ENCODE data around the gene RIOK2. TPM values are rescaled to one million over a fixed set of nuclear protein-coding genes. Genes with fewer than 3 reads are reported as not detected.

Gene RIOK2
- total RNA-seq, 1 donor from 2014 or later: 25.8 TPM

- Mint-ChIP-seq H3K4me1 (ENCODE audit: low read depth) (no peaks in the 10 kb centered on the region), H3K27ac (no peak overlapping the region), H3K36me3 (ENCODE audit: insufficient read depth) (no peaks in the 10 kb centered on the region), H3K27me3 (peaks cover 3% of the 10 kb centered on the region), H3K9me3 (ENCODE audit: low read depth) (no peaks in the 10 kb centered on the region), H3K4me3 (ENCODE audit: low read depth) (no peak overlapping the region)
- no peak for TF ChIP-seq CTCF (IDR thresholded peaks at IDR 0.05; ENCODE audit: unreplicated experiment)
- DNase-seq (ENCODE audit: low spot score, unreplicated experiment): no peak
These were observed 64.0 kb downstream of the RIOK2 start for GRCh38 chr5:97119007-97119390.

GRCh38 chr5:97118261-97119006 is 64.6 kb downstream of the RIOK2 start:
- peaks cover under 1% of the 10 kb centered on the region for H3K27me3 Mint-ChIP-seq
- H3K9me3 Mint-ChIP-seq (ENCODE audit: low read depth): no peaks in the 10 kb centered on the region
- no peaks in the 10 kb centered on the region for H3K4me1 Mint-ChIP-seq (ENCODE audit: low read depth)
- H3K27ac Mint-ChIP-seq: no peak overlapping the region
- TF ChIP-seq CTCF (IDR thresholded peaks at IDR 0.05; ENCODE audit: unreplicated experiment): no peak
- DNase-seq (ENCODE audit: low spot score, unreplicated experiment): no peak
- no peak overlapping the region for H3K4me3 Mint-ChIP-seq (ENCODE audit: low read depth)
- H3K36me3 Mint-ChIP-seq (ENCODE audit: insufficient read depth): no peaks in the 10 kb centered on the region

GRCh38 chr5:97115932-97116331 is 67.1 kb downstream of the RIOK2 start:
- H3K27ac Mint-ChIP-seq: no peak overlapping the region
- H3K4me3 Mint-ChIP-seq (ENCODE audit: low read depth): no peak overlapping the region
- H3K36me3 Mint-ChIP-seq (ENCODE audit: insufficient read depth): no peaks in the 10 kb centered on the region
- no peak for DNase-seq (ENCODE audit: low spot score, unreplicated experiment)
- peaks cover 3% of the 10 kb centered on the region for H3K4me1 Mint-ChIP-seq (ENCODE audit: low read depth)
- H3K9me3 Mint-ChIP-seq (ENCODE audit: low read depth): no peaks in the 10 kb centered on the region
- no peak for TF ChIP-seq CTCF (IDR thresholded peaks at IDR 0.05; ENCODE audit: unreplicated experiment)
- peaks cover 4% of the 10 kb centered on the region for H3K27me3 Mint-ChIP-seq

GRCh38 chr5:97112230-97112629 is 70.8 kb downstream of the RIOK2 start:
- Mint-ChIP-seq H3K36me3 (ENCODE audit: insufficient read depth) (no peaks in the 10 kb centered on the region), H3K27me3 (peaks cover 4% of the 10 kb centered on the region), H3K4me1 (ENCODE audit: low read depth) (peaks cover 3% of the 10 kb centered on the region), H3K9me3 (ENCODE audit: low read depth) (no peaks in the 10 kb centered on the region), H3K4me3 (ENCODE audit: low read depth) (no peak overlapping the region), H3K27ac (no peak overlapping the region)
- TF ChIP-seq CTCF (IDR thresholded peaks at IDR 0.05; ENCODE audit: unreplicated experiment): no peak
- no peak for DNase-seq (ENCODE audit: low spot score, unreplicated experiment)

GRCh38 chr5:97111616-97112015 is 71.4 kb downstream of the RIOK2 start:
- no peak overlapping the region for H3K4me3 Mint-ChIP-seq (ENCODE audit: low read depth)
- peaks cover 5% of the 10 kb centered on the region for H3K4me1 Mint-ChIP-seq (ENCODE audit: low read depth)
- TF ChIP-seq CTCF (IDR thresholded peaks at IDR 0.05; ENCODE audit: unreplicated experiment): no peak
- DNase-seq (ENCODE audit: low spot score, unreplicated experiment): no peak
- peaks cover 4% of the 10 kb centered on the region for H3K27me3 Mint-ChIP-seq
- no peaks in the 10 kb centered on the region for H3K36me3 Mint-ChIP-seq (ENCODE audit: insufficient read depth)
- no peaks in the 10 kb centered on the region for H3K9me3 Mint-ChIP-seq (ENCODE audit: low read depth)
- no peak overlapping the region for H3K27ac Mint-ChIP-seq
